ENCODE data around the gene RAB31. TPM values are rescaled to one million over a fixed set of nuclear protein-coding genes. Genes with fewer than 3 reads are reported as not detected.

The RAB31 gene
- total and polyA plus RNA-seq, 4 donors = 21.5 to 114 (median 49.5) TPM

DNA sequence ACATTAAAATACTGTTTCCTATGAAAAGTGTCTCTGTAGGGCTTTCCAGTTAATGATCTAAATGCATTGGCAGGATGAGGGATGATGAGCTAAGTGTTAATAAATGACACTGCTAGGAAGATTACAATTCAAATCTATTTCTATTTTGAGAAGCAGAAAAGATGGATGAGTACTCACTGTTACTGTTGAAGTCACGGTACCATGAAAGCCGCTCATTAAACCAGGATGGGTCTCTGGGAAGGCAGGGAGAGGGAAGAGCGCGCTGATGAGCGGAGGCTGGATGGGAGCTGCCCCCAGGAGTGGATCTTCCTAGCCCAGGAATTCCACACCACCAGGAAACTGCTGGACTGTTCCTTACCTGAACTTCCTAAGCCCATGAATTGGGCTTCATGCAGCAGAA is 150.5 kb downstream of the RAB31 start:
- no peak for ATAC-seq (ENCODE audit: insufficient read depth, low FRiP score)

DNA sequence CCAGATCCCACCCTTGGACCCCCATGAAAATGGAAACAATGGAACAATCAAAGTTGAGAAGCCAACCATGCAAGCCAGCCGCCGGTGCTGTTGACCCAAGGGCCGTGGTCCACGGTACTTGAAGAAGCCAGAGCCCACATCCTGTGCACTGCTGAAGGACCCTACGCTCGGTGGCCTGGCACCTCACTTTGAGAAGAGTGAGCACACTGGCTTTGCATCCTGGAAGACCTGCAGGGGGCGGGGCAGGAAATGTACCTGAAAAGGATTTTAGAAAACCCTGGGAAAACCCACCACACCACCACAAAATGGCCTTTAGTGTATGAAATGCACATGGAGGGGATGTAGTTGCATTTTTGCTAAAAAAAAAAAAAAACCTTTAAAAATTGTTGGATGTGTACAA is 151.1 kb downstream of the RAB31 start:
- Histone ChIP-seq H3K4me3 (no peak overlapping the region), H3K27me3 (ENCODE audit: control insufficient read depth in 3 of 3, insufficient read depth in 3 of 3, low read length in 2 of 3) (no peaks in the 10 kb centered on the region), H3K9me3 (ENCODE audit: control insufficient read depth in 4 of 4, insufficient read depth in 3 of 4, low read length in 3 of 4) (no peaks in the 10 kb centered on the region), H3K27ac (ENCODE audit: low read depth in 1 of 2, low read length in 1 of 2) (no peak overlapping the region), H3K4me1 (ENCODE audit: control insufficient read depth in 5 of 5, insufficient read depth in 5 of 5, low read length in 5 of 5) (peaks cover 0 to 9% (median 0%) of the 10 kb centered on the region in 5 donors), H3K36me3 (ENCODE audit: control insufficient read depth in 4 of 4, insufficient read depth in 4 of 4, low read length in 4 of 4) (no peaks in the 10 kb centered on the region), H3K9ac (ENCODE audit: insufficient read depth in 1 of 2, low read length in 2 of 2) (no peak overlapping the region)
- TF ChIP-seq, protein P1, sequence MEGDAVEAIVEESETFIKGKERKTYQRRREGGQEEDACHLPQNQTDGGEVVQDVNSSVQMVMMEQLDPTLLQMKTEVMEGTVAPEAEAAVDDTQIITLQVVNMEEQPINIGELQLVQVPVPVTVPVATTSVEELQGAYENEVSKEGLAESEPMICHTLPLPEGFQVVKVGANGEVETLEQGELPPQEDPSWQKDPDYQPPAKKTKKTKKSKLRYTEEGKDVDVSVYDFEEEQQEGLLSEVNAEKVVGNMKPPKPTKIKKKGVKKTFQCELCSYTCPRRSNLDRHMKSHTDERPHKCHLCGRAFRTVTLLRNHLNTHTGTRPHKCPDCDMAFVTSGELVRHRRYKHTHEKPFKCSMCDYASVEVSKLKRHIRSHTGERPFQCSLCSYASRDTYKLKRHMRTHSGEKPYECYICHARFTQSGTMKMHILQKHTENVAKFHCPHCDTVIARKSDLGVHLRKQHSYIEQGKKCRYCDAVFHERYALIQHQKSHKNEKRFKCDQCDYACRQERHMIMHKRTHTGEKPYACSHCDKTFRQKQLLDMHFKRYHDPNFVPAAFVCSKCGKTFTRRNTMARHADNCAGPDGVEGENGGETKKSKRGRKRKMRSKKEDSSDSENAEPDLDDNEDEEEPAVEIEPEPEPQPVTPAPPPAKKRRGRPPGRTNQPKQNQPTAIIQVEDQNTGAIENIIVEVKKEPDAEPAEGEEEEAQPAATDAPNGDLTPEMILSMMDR (IDR thresholded peaks at IDR 0.05; ENCODE audit: control extremely low read depth, extremely low read depth) = no peak
- DNase-seq (no peak), ATAC-seq (ENCODE audit: insufficient read depth, low FRiP score) (no peak)
- 88 to 92% methylated on average over 7 of the region's 7 CpGs for WGBS, 2 donors

More for the DNA sequence above, 150.5 kb downstream of the RAB31 start:
- H3K9me3 ChIP-seq (ENCODE audit: control insufficient read depth in 4 of 4, insufficient read depth in 3 of 4, low read length in 3 of 4) = no peaks in the 10 kb centered on the region
- 97 to 99% methylated on average over 5 of the region's 5 CpGs for WGBS, 2 donors
- H3K4me3 ChIP-seq = no peak overlapping the region
- H3K4me1 ChIP-seq (ENCODE audit: control insufficient read depth in 5 of 5, insufficient read depth in 5 of 5, low read length in 5 of 5) = peaks cover 0 to 10% (median 0%) of the 10 kb centered on the region in 5 donors
- H3K27me3 ChIP-seq (ENCODE audit: control insufficient read depth in 3 of 3, insufficient read depth in 3 of 3, low read length in 2 of 3) = no peaks in the 10 kb centered on the region
- DNase-seq = no peak
- no peaks in the 10 kb centered on the region for H3K36me3 ChIP-seq (ENCODE audit: control insufficient read depth in 4 of 4, insufficient read depth in 4 of 4, low read length in 4 of 4)
- H3K27ac ChIP-seq (ENCODE audit: low read depth in 1 of 2, low read length in 1 of 2) = no peak overlapping the region
- no peak overlapping the region for H3K9ac ChIP-seq (ENCODE audit: insufficient read depth in 1 of 2, low read length in 2 of 2)
- TF ChIP-seq, protein P1 (IDR thresholded peaks at IDR 0.05; ENCODE audit: control extremely low read depth, extremely low read depth) = no peak

DNA sequence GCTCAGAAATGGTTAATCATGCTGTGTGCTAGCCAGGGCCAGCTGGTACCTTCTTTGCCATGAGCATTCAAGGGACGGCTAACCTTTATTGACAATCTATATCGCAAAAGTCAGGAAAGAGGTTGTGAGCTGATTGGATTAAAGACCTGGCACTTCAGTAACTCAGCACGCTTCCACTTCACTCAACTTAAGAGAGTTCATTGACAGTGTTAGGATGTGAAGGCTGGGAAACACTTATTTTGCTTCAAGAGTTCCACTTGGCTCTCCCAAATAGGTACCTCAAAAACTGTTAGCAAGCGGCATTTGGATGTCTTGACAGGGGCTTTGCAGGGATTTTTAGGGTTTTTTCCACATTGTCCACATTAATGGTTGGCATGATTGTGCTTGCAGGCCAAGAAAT is 152.6 kb downstream of the RAB31 start:
- 45 to 77% methylated on average over 4 of the region's 4 CpGs for WGBS, 2 donors
- Histone ChIP-seq H3K4me1 (ENCODE audit: control insufficient read depth in 5 of 5, insufficient read depth in 5 of 5, low read length in 5 of 5) (peaks cover 0 to 4% (median 0%) of the 10 kb centered on the region in 5 donors), H3K27me3 (ENCODE audit: control insufficient read depth in 3 of 3, insufficient read depth in 3 of 3, low read length in 2 of 3) (no peaks in the 10 kb centered on the region), H3K36me3 (ENCODE audit: control insufficient read depth in 4 of 4, insufficient read depth in 4 of 4, low read length in 4 of 4) (no peaks in the 10 kb centered on the region), H3K27ac (ENCODE audit: low read depth in 1 of 2, low read length in 1 of 2) (no peak overlapping the region), H3K9me3 (ENCODE audit: control insufficient read depth in 4 of 4, insufficient read depth in 3 of 4, low read length in 3 of 4) (peaks cover 0 to 4% (median 0%) of the 10 kb centered on the region in 4 donors), H3K9ac (ENCODE audit: insufficient read depth in 1 of 2, low read length in 2 of 2) (no peak overlapping the region), H3K4me3 (no peak overlapping the region)
- TF ChIP-seq, protein P1 (IDR thresholded peaks at IDR 0.05; ENCODE audit: control extremely low read depth, extremely low read depth) = no peak
- no peak for DNase-seq
- no peak for ATAC-seq (ENCODE audit: insufficient read depth, low FRiP score)

DNA sequence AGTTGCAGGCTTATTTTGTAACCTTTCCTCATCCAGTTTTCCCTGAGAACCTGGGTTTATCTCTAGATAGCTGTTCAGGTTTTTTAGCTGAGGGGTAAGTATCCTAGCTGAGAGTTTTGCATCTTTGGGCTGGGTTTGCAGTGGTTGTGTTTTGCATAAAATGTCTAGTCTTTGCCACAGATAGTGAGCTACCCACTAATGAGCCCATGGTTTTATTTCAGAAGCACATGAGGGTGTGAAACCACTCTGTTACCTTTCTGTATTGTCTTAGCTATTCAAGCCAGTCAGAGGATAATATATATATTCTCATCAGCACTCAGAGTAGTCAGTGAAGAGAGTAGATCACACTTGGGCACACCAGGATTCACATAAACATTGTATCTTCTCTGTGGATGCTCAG is 153.1 kb downstream of the RAB31 start:
- DNase-seq = no peak
- Histone ChIP-seq H3K9me3 (ENCODE audit: control insufficient read depth in 4 of 4, insufficient read depth in 3 of 4, low read length in 3 of 4) (peaks cover 0 to 4% (median 0%) of the 10 kb centered on the region in 4 donors), H3K27ac (ENCODE audit: low read depth in 1 of 2, low read length in 1 of 2) (no peak overlapping the region), H3K4me1 (ENCODE audit: control insufficient read depth in 5 of 5, insufficient read depth in 5 of 5, low read length in 5 of 5) (peaks cover 0 to under 1% (median 0%) of the 10 kb centered on the region in 5 donors), H3K9ac (ENCODE audit: insufficient read depth in 1 of 2, low read length in 2 of 2) (no peak overlapping the region), H3K27me3 (ENCODE audit: control insufficient read depth in 3 of 3, insufficient read depth in 3 of 3, low read length in 2 of 3) (no peaks in the 10 kb centered on the region), H3K4me3 (no peak overlapping the region), H3K36me3 (ENCODE audit: control insufficient read depth in 4 of 4, insufficient read depth in 4 of 4, low read length in 4 of 4) (no peaks in the 10 kb centered on the region)
- no peak for ATAC-seq (ENCODE audit: insufficient read depth, low FRiP score)
- TF ChIP-seq, protein P1 (IDR thresholded peaks at IDR 0.05; ENCODE audit: control extremely low read depth, extremely low read depth) = no peak
